Neural cell (in vitro differentiated cells): Measurements from ENCODE around the gene FGF14. TPM values are rescaled to one million over a fixed set of nuclear protein-coding genes. Genes with fewer than 3 reads are reported as not detected.

ENCODE experiments used
- H2AFZ ChIP-seq: fragments of 200-600, 300-800 bp; sonication (generic), shearing (Covaris generic); 2 replicates; pipeline ENCODE4 v1.6.0; 2014; ENCODE audit warnings: low read depth, mild to moderate bottlenecking, antibody characterized with exemption, low read length, moderate library complexity
- H3F3A ChIP-seq: fragments of 200-600 bp; shearing (Covaris generic); 2 replicates; pipeline ENCODE4 v1.6.1; 2016; ENCODE audit warnings: mild to moderate bottlenecking, moderate library complexity, mixed read lengths, antibody characterized with exemption, low read length; ENCODE audit not compliant: insufficient read depth, poor library complexity, severe bottlenecking
- H3K27ac ChIP-seq: fragments of 200-600, 300-800 bp; sonication (generic), shearing (Covaris generic); 2 replicates; pipeline ENCODE4 v1.5.1; 2014; ENCODE audit warnings: mild to moderate bottlenecking, low read length, moderate library complexity
- H3K27me3 ChIP-seq: fragments of 300-800, 200-600 bp; sonication (generic), shearing (Covaris generic); 2 replicates; pipeline ENCODE4 v1.6.0; 2014; ENCODE audit warnings: mild to moderate bottlenecking, low read depth, low read length, moderate library complexity; ENCODE audit not compliant: insufficient read depth
- H3K36me3 ChIP-seq: fragments of 300-800, 200-600 bp; sonication (generic), shearing (Covaris generic); 2 replicates; pipeline ENCODE4 v1.5.1; 2014; ENCODE audit warnings: mild to moderate bottlenecking, antibody characterized with exemption, low read length, moderate library complexity; ENCODE audit not compliant: insufficient read depth
- H3K4me2 ChIP-seq: fragments of 300-800, 200-600 bp; sonication (generic), shearing (Covaris generic); 2 replicates; pipeline ENCODE4 v1.6.0; 2014; ENCODE audit warnings: mild to moderate bottlenecking, low read length
- H3K4me3 ChIP-seq: fragments of 300-800, 200-600 bp; sonication (generic), shearing (Covaris generic); 2 replicates; pipeline ENCODE4 v1.5.1; 2014; ENCODE audit warnings: mild to moderate bottlenecking, low read length, moderate library complexity
- H3K79me2 ChIP-seq: fragments of 200-600 bp; shearing (Covaris generic); replicated peaks from 2 replicates; pipeline ENCODE4 v1.6.0; 2014; ENCODE audit warnings: mild to moderate bottlenecking, low read length, moderate library complexity; ENCODE audit not compliant: insufficient read depth
- H3K9ac ChIP-seq: fragments of 300-800, 200-600 bp; sonication (generic), shearing (Covaris generic); 2 replicates; pipeline ENCODE4 v1.6.1; 2016; ENCODE audit warnings: mild to moderate bottlenecking, low read length, mixed read lengths
- H3K9me2 ChIP-seq: fragments of 200-600 bp; shearing (Covaris generic); 2 replicates; pipeline ENCODE4 v1.6.1; 2016; ENCODE audit warnings: mild to moderate bottlenecking, low read length, mixed read lengths; ENCODE audit not compliant: insufficient read depth
- H3K9me3 ChIP-seq: fragments of 200-600, 300-800 bp; sonication (generic), shearing (Covaris generic); 2 replicates; pipeline ENCODE4 v1.6.1; 2016; ENCODE audit warnings: mild to moderate bottlenecking, mixed run types, low read length, moderate library complexity, mixed read lengths
- H4K20me1 ChIP-seq: fragments of 200-600 bp; shearing (Covaris generic); 2 replicates; pipeline ENCODE4 v1.6.1; 2016; ENCODE audit warnings: mild to moderate bottlenecking, mixed run types; ENCODE audit not compliant: insufficient read depth
- CTCF ChIP-seq: fragments of 450-650 bp; IDR thresholded peaks from 2 replicates; pipeline ENCODE4 v1.5.1; 2014; ENCODE audit warnings: antibody characterized with exemption, mild to moderate bottlenecking, moderate library complexity; ENCODE audit not compliant: poor library complexity, severe bottlenecking
- EP300 ChIP-seq: fragments of 450-650 bp; conservative IDR thresholded peaks from 2 replicates; pipeline ENCODE4 v1.6.1; 2014; ENCODE audit warnings: antibody characterized with exemption, mild to moderate bottlenecking, moderate library complexity; ENCODE audit not compliant: poor library complexity, severe bottlenecking
- EZH2 ChIP-seq: fragments of 200-600, 300-800 bp; shearing (Covaris generic), sonication (generic); IDR thresholded peaks from 2 replicates; pipeline ENCODE4 v1.6.1; 2014; ENCODE audit warnings: antibody characterized with exemption, low read length, borderline replicate concordance, mild to moderate bottlenecking; ENCODE audit not compliant: insufficient read depth, poor library complexity, severe bottlenecking
- MXI1 ChIP-seq: fragments of 450-650 bp; conservative IDR thresholded peaks from 2 replicates; pipeline ENCODE4 v1.6.1; 2014; ENCODE audit warnings: antibody characterized with exemption, mild to moderate bottlenecking; ENCODE audit not compliant: poor library complexity, severe bottlenecking
- POLR2AphosphoS5 ChIP-seq: IDR thresholded peaks from 2 replicates; pipeline ENCODE4 v1.6.1; 2012
- RAD21 ChIP-seq: fragments of 450-650 bp; conservative IDR thresholded peaks from 2 replicates; pipeline ENCODE4 v1.6.1; 2014; ENCODE audit warnings: antibody characterized with exemption, mild to moderate bottlenecking, moderate library complexity
- REST ChIP-seq: IDR thresholded peaks from 2 replicates; pipeline ENCODE4 v1.6.1; 2012; ENCODE audit warnings: borderline replicate concordance
- SMC3 ChIP-seq: fragments of 450-650 bp; conservative IDR thresholded peaks from 2 replicates; pipeline ENCODE4 v1.6.1; 2014; ENCODE audit warnings: antibody characterized with exemption, mild to moderate bottlenecking, moderate library complexity; ENCODE audit not compliant: poor library complexity
- TAF1 ChIP-seq: IDR thresholded peaks from 2 replicates; pipeline ENCODE4 v1.6.1; 2012; ENCODE audit warnings: low read depth
- polyA plus RNA-seq: library from polyadenylated mRNA; depleted of rRNA; stranded (reverse); fragments of >200 nt; gene quantifications from 2 replicates; pipeline ENCODE4 v1.2.3, GENCODE V29; 2014

Gene FGF14
- polyA plus RNA-seq, 1 donor from 2014 or later, result 36.4 TPM

GRCh38 chr13:101828119-101828518, 573.7 kb downstream of the FGF14 start:
- H4K20me1 ChIP-seq, result no peaks in the 10 kb centered on the region
- no peak for TF ChIP-seq CTCF
- no peak for TF ChIP-seq REST
- no peak for TF ChIP-seq RAD21

GRCh38 chr13:101817898-101818297, 584.0 kb downstream of the FGF14 start:
- no peaks in the 10 kb centered on the region for H3K9me2 ChIP-seq
- no peaks in the 10 kb centered on the region for H3K36me3 ChIP-seq
- no peaks in the 10 kb centered on the region for H3K79me2 ChIP-seq
- TF ChIP-seq TAF1 (no peak), EP300 (no peak), REST (no peak), MXI1 (no peak), RAD21 (no peak), SMC3 (no peak), POLR2AphosphoS5 (no peak), EZH2 (no peak), CTCF (no peak)
- no peak overlapping the region for H3K4me3 ChIP-seq
- no peak overlapping the region for H2AFZ ChIP-seq
- no peaks in the 10 kb centered on the region for H3K27me3 ChIP-seq
- no peaks in the 10 kb centered on the region for H3K9me3 ChIP-seq
- H4K20me1 ChIP-seq, result no peaks in the 10 kb centered on the region
- H3K27ac ChIP-seq, result no peak overlapping the region
- no peaks in the 10 kb centered on the region for H3F3A ChIP-seq
- no peak overlapping the region for H3K9ac ChIP-seq
- no peak overlapping the region for H3K4me2 ChIP-seq

More at GRCh38 chr13:101828119-101828518, 573.7 kb downstream of the FGF14 start:
- Histone ChIP-seq H3K9me2 (no peaks in the 10 kb centered on the region), H3K4me3 (no peak overlapping the region), H3K4me2 (no peak overlapping the region), H3K79me2 (no peaks in the 10 kb centered on the region), H3K36me3 (no peaks in the 10 kb centered on the region), H3K9ac (no peak overlapping the region), H2AFZ (no peak overlapping the region), H3K27me3 (no peaks in the 10 kb centered on the region), H3K27ac (no peak overlapping the region), H3K9me3 (no peaks in the 10 kb centered on the region), H3F3A (no peaks in the 10 kb centered on the region)
